OCI-LY1 (cell line): ENCODE measurements around the gene MIB2.

Experiments
- H2AFZ ChIP-seq: fragments of 200-600 bp; sonication (generic), shearing (Covaris generic); 2 replicates; pipeline ENCODE4 v1.6.0; 2014; ENCODE audit warnings: antibody characterized with exemption, mild to moderate bottlenecking, low read length
- H3F3A ChIP-seq: fragments of 200-600 bp; sonication (generic), shearing (Covaris generic); 2 replicates; pipeline ENCODE4 v1.6.0; 2014; ENCODE audit warnings: mild to moderate bottlenecking, antibody characterized with exemption, low read length, moderate library complexity; ENCODE audit not compliant: insufficient read depth
- H3K27ac ChIP-seq: fragments of 200-600 bp; sonication (generic); 2 replicates; pipeline ENCODE4 v1.5.1; 2014; ENCODE audit warnings: low read length, mixed run types, mild to moderate bottlenecking, low read depth; ENCODE audit not compliant: poor library complexity, severe bottlenecking
- H3K27me3 ChIP-seq: fragments of 200-600 bp; sonication (generic); 2 replicates; pipeline ENCODE4 v1.6.0; 2014; ENCODE audit warnings: antibody characterized with exemption, mild to moderate bottlenecking, low read length, moderate library complexity; ENCODE audit not compliant: insufficient read depth
- H3K36me3 ChIP-seq: fragments of 200-600 bp; sonication (generic); 2 replicates; pipeline ENCODE4 v1.6.1; 2014; ENCODE audit warnings: mild to moderate bottlenecking, antibody characterized with exemption, low read length, moderate library complexity, mixed read lengths; ENCODE audit not compliant: insufficient read depth
- H3K4me1 ChIP-seq: fragments of 200-600 bp; sonication (generic); 2 replicates; pipeline ENCODE4 v1.5.1; 2014; ENCODE audit warnings: mild to moderate bottlenecking, low read length, moderate library complexity; ENCODE audit not compliant: insufficient read depth, severe bottlenecking
- H3K4me2 ChIP-seq: fragments of 200-600 bp; sonication (generic), shearing (Covaris generic); 2 replicates; pipeline ENCODE4 v1.6.1; 2014; ENCODE audit warnings: low read length
- H3K4me3 ChIP-seq: fragments of 200-600 bp; sonication (generic); 2 replicates; pipeline ENCODE4 v1.5.1; 2014; ENCODE audit warnings: low read length, low read depth, mild to moderate bottlenecking, mixed read lengths; ENCODE audit not compliant: poor library complexity, severe bottlenecking
- H3K79me2 ChIP-seq: fragments of 200-600 bp; shearing (Covaris generic); 2 replicates; pipeline ENCODE4 v1.6.1; 2016; ENCODE audit warnings: mixed run types, low read length, mixed read lengths; ENCODE audit not compliant: insufficient read depth
- H3K9ac ChIP-seq: fragments of 200-600 bp; sonication (generic), shearing (Covaris generic); 2 replicates; pipeline ENCODE4 v1.6.1; 2014; ENCODE audit warnings: mild to moderate bottlenecking, low read length, mixed read lengths
- H3K9me2 ChIP-seq: fragments of 200-600 bp; sonication (generic), shearing (Covaris generic); 2 replicates; pipeline ENCODE4 v1.6.1; 2014; ENCODE audit warnings: low read depth, mild to moderate bottlenecking, low read length, mixed read lengths
- H3K9me3 ChIP-seq: fragments of 200-600 bp; shearing (Covaris generic); 2 replicates; pipeline ENCODE4 v1.6.1; 2014; ENCODE audit warnings: low read length, mixed read lengths
- H4K20me1 ChIP-seq: fragments of 200-600 bp; sonication (generic), shearing (Covaris generic); 2 replicates; pipeline ENCODE4 v1.6.0; 2016; ENCODE audit warnings: mild to moderate bottlenecking, low read length; ENCODE audit not compliant: insufficient read depth
- CTCF ChIP-seq: fragments of 200-600 bp; sonication (generic), shearing (Covaris generic); IDR thresholded peaks from 2 replicates; pipeline ENCODE4 v1.5.1; 2017; ENCODE audit warnings: mild to moderate bottlenecking, antibody characterized with exemption, low read length, moderate library complexity, mixed read lengths
- EZH2 ChIP-seq: fragments of 200-600 bp; sonication (generic), shearing (Covaris generic); IDR thresholded peaks from 2 replicates; pipeline ENCODE4 v1.8.0; 2017; ENCODE audit warnings: borderline replicate concordance, mixed run types, mild to moderate bottlenecking, antibody characterized with exemption, low read length, moderate library complexity, mixed read lengths

The MIB2 gene

GRCh38 chr1:1583347-1584010 is 31.8 kb upstream of the MIB2 start:
- no peaks in the 10 kb centered on the region for H3K9me2 ChIP-seq
- no peak for TF ChIP-seq EZH2
- TF ChIP-seq CTCF, result no peak
- no peak overlapping the region for H3K4me2 ChIP-seq
- no peak overlapping the region for H3K9ac ChIP-seq
- no peaks in the 10 kb centered on the region for H3K4me1 ChIP-seq
- H3F3A ChIP-seq, result no peaks in the 10 kb centered on the region
- H3K27me3 ChIP-seq, result peaks cover 5% of the 10 kb centered on the region; the same call in 1 of the 2 replicates
- H2AFZ ChIP-seq, result no peak overlapping the region
- H3K27ac ChIP-seq, result no peak overlapping the region
- H3K79me2 ChIP-seq, result no peaks in the 10 kb centered on the region
- H3K36me3 ChIP-seq, result no peaks in the 10 kb centered on the region
- no peaks in the 10 kb centered on the region for H4K20me1 ChIP-seq
- H3K4me3 ChIP-seq, result no peak overlapping the region
- H3K9me3 ChIP-seq, result no peaks in the 10 kb centered on the region

- H3K9me3 ChIP-seq, result no peaks in the 10 kb centered on the region
- H3K4me1 ChIP-seq, result no peaks in the 10 kb centered on the region
- no peak overlapping the region for H3K4me2 ChIP-seq
- no peak overlapping the region for H2AFZ ChIP-seq
- no peaks in the 10 kb centered on the region for H3K79me2 ChIP-seq
- no peaks in the 10 kb centered on the region for H3F3A ChIP-seq
- H3K9ac ChIP-seq, result no peak overlapping the region
- H3K9me2 ChIP-seq, result no peaks in the 10 kb centered on the region
- TF ChIP-seq CTCF (no peak), EZH2 (no peak)
- no peak overlapping the region for H3K27ac ChIP-seq
- H3K36me3 ChIP-seq, result no peaks in the 10 kb centered on the region
- H4K20me1 ChIP-seq, result no peaks in the 10 kb centered on the region
- no peak overlapping the region for H3K4me3 ChIP-seq
- H3K27me3 ChIP-seq, result peaks cover 14% of the 10 kb centered on the region; the same call in 1 of the 2 replicates
Measured at GRCh38 chr1:1591452-1591851, 23.8 kb upstream of the MIB2 start.

- H3K36me3 ChIP-seq, result no peaks in the 10 kb centered on the region
- peaks cover 10% of the 10 kb centered on the region; the same call in 1 of the 2 replicates for H3K27me3 ChIP-seq
- H3K4me3 ChIP-seq, result no peak overlapping the region
- H3K9me2 ChIP-seq, result no peaks in the 10 kb centered on the region
- no peak overlapping the region for H2AFZ ChIP-seq
- TF ChIP-seq EZH2 (no peak), CTCF (no peak)
- H3K27ac ChIP-seq, result no peak overlapping the region
- H3K4me1 ChIP-seq, result no peaks in the 10 kb centered on the region
- H3F3A ChIP-seq, result no peaks in the 10 kb centered on the region
- no peaks in the 10 kb centered on the region for H3K79me2 ChIP-seq
- no peaks in the 10 kb centered on the region for H4K20me1 ChIP-seq
- no peaks in the 10 kb centered on the region for H3K9me3 ChIP-seq
- no peak overlapping the region for H3K9ac ChIP-seq
- H3K4me2 ChIP-seq, result no peak overlapping the region
Measured at GRCh38 chr1:1593834-1594601, 21.3 kb upstream of the MIB2 start.
